Measurements from ENCODE around the gene SPACDR. TPM values are rescaled to one million over a fixed set of nuclear protein-coding genes. Genes with fewer than 3 reads are reported as not detected.

SPACDR gene
- total and polyA plus RNA-seq, 9 of the 15 experiments (the other 6 are each of a cell fraction or from before 2014, with no cell fraction given), result 0.07 to 0.55 (median 0.14) TPM; not detected in 1

GRCh38 chr7:100469227-100470044, 5.4 kb upstream of the SPACDR start (continued):
- TF ChIP-seq SLC30A9 (CRISPR knock-in tag; IDR thresholded peaks at IDR 0.05), result no peak
- peak; percentile 54; the same call in 1 of the 2 replicates for TF ChIP-seq ELF2 (CRISPR knock-in tag; IDR thresholded peaks at IDR 0.05)
- peak in 2 of 3 experiments; percentile 38 to 41 for TF ChIP-seq YY1 (IDR thresholded peaks at IDR 0.05; ENCODE audit: borderline replicate concordance in 1 of 3, control insufficient read depth in 1 of 3, extremely low read depth in 1 of 3, insufficient read depth in 3 of 3, insufficient read length in 1 of 3, insufficient replicate concordance in 2 of 3, low read depth in 1 of 3, low read length in 2 of 3)
- TF ChIP-seq ZNF143 (CRISPR knock-in tag; IDR thresholded peaks at IDR 0.05), result 0 out of 2 replicates have a peak, but pooled peaks have one; percentile 35
- 0 out of 4 replicates have a peak, but pooled peaks of 1 of the 2 experiments have one; percentile 44 for TF ChIP-seq TEAD1 (CRISPR knock-in tag; IDR thresholded peaks at IDR 0.05)
- TF ChIP-seq PHB (CRISPR knock-in tag; IDR thresholded peaks at IDR 0.05), result peak; percentile 20; the same call in 1 of the 2 replicates
- TF ChIP-seq SMARCA5 (IDR thresholded peaks at IDR 0.05), result no peak
- peak; percentile 19; the same call in 1 of the 2 replicates for TF ChIP-seq HCFC1 (IDR thresholded peaks at IDR 0.05; ENCODE audit: low read depth, low read length)
- peak; percentile 28; the same call in 1 of the 2 replicates for TF ChIP-seq TFAP4 (CRISPR knock-in tag; IDR thresholded peaks at IDR 0.05; ENCODE audit: borderline replicate concordance)
- 0 out of 4 replicates have a peak, but pooled peaks of 1 of the 2 experiments have one; percentile 32 for TF ChIP-seq UBTF (IDR thresholded peaks at IDR 0.05; ENCODE audit: borderline replicate concordance in 1 of 2, low read depth in 2 of 2, low read length in 2 of 2)
- no peak for TF ChIP-seq ZNF717 (CRISPR knock-in tag; IDR thresholded peaks at IDR 0.05)
- peak; percentile 84; the same call in 1 of the 2 replicates for TF ChIP-seq STAG1 (CRISPR knock-in tag; IDR thresholded peaks at IDR 0.05; ENCODE audit: borderline replicate concordance)
- peak; percentile 52; the same call in 1 of the 2 replicates for TF ChIP-seq ARID2 (IDR thresholded peaks at IDR 0.05)
- no peak for TF ChIP-seq RBM17 (IDR thresholded peaks at IDR 0.05; ENCODE audit: borderline replicate concordance, low read depth, low read length)
- TF ChIP-seq CTCF (IDR thresholded peaks at IDR 0.05 in 2 of 3, conservative IDR thresholded peaks at IDR 0.05 in 1 of 3; ENCODE audit: insufficient read depth in 2 of 3, low read depth in 1 of 3, low read length in 3 of 3), result peak; percentile 95 to 98 (median 98)
- TF ChIP-seq CREB3 (tag; conservative IDR thresholded peaks at IDR 0.05; ENCODE audit: low read depth), result no peak
- TF ChIP-seq ZNF263 (CRISPR knock-in tag; IDR thresholded peaks at IDR 0.05; ENCODE audit: borderline replicate concordance), result peak; percentile 69; the same call in 1 of the 2 replicates
- TF ChIP-seq GABPA (tag; conservative IDR thresholded peaks at IDR 0.05; ENCODE audit: low read depth), result no peak
- no peak for TF ChIP-seq HNRNPUL1 (IDR thresholded peaks at IDR 0.05; ENCODE audit: low read length)

Measured in K562 (cell line).